GM18868 (cell line): ENCODE results near the gene PP2D1.
"Not testable (repeated sequence)": the region's sequence is repeated elsewhere in the genome, so short reads cannot be mapped to it uniquely, and the experiment has no call there.

Experiments
- ATAC-seq: cut with Tn5 transposase; IDR thresholded peaks from one replicate; pipeline ENCODE4 v1.9.1; 2021; ENCODE audit warnings: mild to moderate bottlenecking, moderate library complexity; ENCODE audit not compliant: unreplicated experiment

PP2D1 gene

GRCh38 chr3:19972054-19972453 lies 40.0 kb downstream of the PP2D1 start:
- ATAC-seq = no peak

GRCh38 chr3:19970327-19970726 lies 41.7 kb downstream of the PP2D1 start:
- ATAC-seq = no peak

GRCh38 chr3:19967812-19968211 lies 44.3 kb downstream of the PP2D1 start:
- no peak for ATAC-seq

- no peak for ATAC-seq
Measured at GRCh38 chr3:19967208-19967607, 44.9 kb downstream of the PP2D1 start.

- ATAC-seq = no peak
Measured at GRCh38 chr3:19961960-19962359, 50.1 kb downstream of the PP2D1 start.

GRCh38 chr3:19960696-19961095 lies 51.4 kb downstream of the PP2D1 start:
- no peak for ATAC-seq

GRCh38 chr3:19959505-19959904 lies 52.6 kb downstream of the PP2D1 start:
- ATAC-seq = no peak

GRCh38 chr3:19957354-19957753 lies 54.7 kb downstream of the PP2D1 start:
- not testable (repeated sequence) for ATAC-seq

GRCh38 chr3:19954676-19955075 lies 57.4 kb downstream of the PP2D1 start:
- ATAC-seq = no peak

GRCh38 chr3:19950316-19950715 lies 61.7 kb downstream of the PP2D1 start:
- ATAC-seq = no peak

GRCh38 chr3:19948226-19948591 lies 63.9 kb downstream of the PP2D1 start:
- ATAC-seq = no peak

- peak; percentile 21 for ATAC-seq
Measured at GRCh38 chr3:19947549-19948225, 64.4 kb downstream of the PP2D1 start.

- peak; percentile 94 for ATAC-seq
Measured at GRCh38 chr3:19946832-19947548, 65.1 kb downstream of the PP2D1 start, which contains the start of gene RAB5A. TSS of gene RAB5A (plus strand) at chr3:19947097. CDS start at chr3:19950899, 3,802 bp downstream.

- ATAC-seq = peak; percentile 7
Measured at GRCh38 chr3:19945969-19946831, 65.9 kb downstream of the PP2D1 start.

GRCh38 chr3:19945534-19945933 lies 66.5 kb downstream of the PP2D1 start:
- ATAC-seq = no peak

- no peak for ATAC-seq
Measured at GRCh38 chr3:19940643-19941042, 71.4 kb downstream of the PP2D1 start.

GRCh38 chr3:19938295-19938627 lies 73.8 kb downstream of the PP2D1 start:
- ATAC-seq = no peak

GRCh38 chr3:19937459-19938294 lies 74.4 kb downstream of the PP2D1 start:
- ATAC-seq = peak; percentile 43
